Liver (tissue), 9 donors: Measurements from ENCODE around the gene RASSF10. TPM values are rescaled to one million over a fixed set of nuclear protein-coding genes. Genes with fewer than 3 reads are reported as not detected.

ENCODE experiments used
- DNase-seq: peaks from one replicate; pipeline ENCODE4 v3.0.0-alpha.2; 2017; ENCODE audit warnings: low spot score
- H3K27ac ChIP-seq, 2 donors: one replicate each; pipeline ENCODE4 v1.7.0; 2013; ENCODE audit warnings: inconsistent platforms in 2 of 2, low read length in 2 of 2, control low read depth in 1 of 2, low read depth in 1 of 2, mild to moderate bottlenecking in 1 of 2
- H3K27me3 ChIP-seq, 4 donors: one replicate each; pipeline versions ENCODE4 v1.6.1 to v1.7.0; 2013; ENCODE audit warnings: low read length in 3 of 4, inconsistent platforms in 1 of 4, mild to moderate bottlenecking in 1 of 4, moderate library complexity in 1 of 4; ENCODE audit not compliant: control insufficient read depth in 4 of 4, insufficient read depth in 4 of 4
- H3K36me3 ChIP-seq, 4 donors: one replicate each; pipeline versions ENCODE4 v1.6.1 to v1.7.0; 2013; ENCODE audit warnings: low read length in 3 of 4, mild to moderate bottlenecking in 3 of 4, low read depth in 1 of 4, moderate library complexity in 1 of 4; ENCODE audit not compliant: control insufficient read depth in 4 of 4, insufficient read depth in 3 of 4
- H3K4me1 ChIP-seq, 4 donors: one replicate each; pipeline versions ENCODE4 v1.6.1 to v1.7.0; 2013; ENCODE audit warnings: low read length in 3 of 4, mild to moderate bottlenecking in 3 of 4, moderate library complexity in 1 of 4; ENCODE audit not compliant: control insufficient read depth in 4 of 4, insufficient read depth in 4 of 4
- H3K4me3 ChIP-seq, 3 donors: one replicate each; pipeline versions ENCODE4 v1.6.1 to v1.7.0; 2013; ENCODE audit warnings: low read length in 3 of 3, control low read depth in 1 of 3, low read depth in 1 of 3, mild to moderate bottlenecking in 1 of 3
- H3K9ac ChIP-seq, 2 donors: one replicate each; pipeline ENCODE4 v1.7.0; 2013; ENCODE audit warnings: low read length in 2 of 2, mild to moderate bottlenecking in 2 of 2, moderate library complexity in 2 of 2, control low read depth in 1 of 2, low read depth in 1 of 2
- H3K9me3 ChIP-seq, 4 donors: one replicate each; pipeline versions ENCODE4 v1.6.1 to v1.7.0; 2013; ENCODE audit warnings: low read length in 3 of 4; ENCODE audit not compliant: control insufficient read depth in 4 of 4
- EGR1 ChIP-seq, 2 donors: IDR thresholded peaks; 2 replicates each; pipeline ENCODE4 v1.6.1; 2016 to 2018; ENCODE audit warnings: antibody characterized with exemption in 2 of 2, low read depth in 2 of 2
- FOXA1 ChIP-seq: IDR thresholded peaks from 2 replicates; pipeline ENCODE4 v1.6.1; 2016; ENCODE audit warnings: antibody characterized with exemption
- FOXA2 ChIP-seq: IDR thresholded peaks from 2 replicates; pipeline ENCODE4 v1.6.1; 2016; ENCODE audit warnings: antibody characterized with exemption
- GABPA ChIP-seq, 2 donors: IDR thresholded peaks in 1 of 2; conservative IDR thresholded peaks in 1 of 2; 2 replicates each; pipeline ENCODE4 v1.6.1; 2016; ENCODE audit warnings: antibody characterized with exemption in 2 of 2, mild to moderate bottlenecking in 1 of 2, moderate library complexity in 1 of 2
- HNF4A ChIP-seq, 2 donors: conservative IDR thresholded peaks; 2 replicates each; pipeline ENCODE4 v1.6.1; 2016; ENCODE audit warnings: antibody characterized with exemption in 2 of 2, mild to moderate bottlenecking in 2 of 2
- HNF4G ChIP-seq: IDR thresholded peaks from 2 replicates; pipeline ENCODE4 v1.6.1; 2016; ENCODE audit warnings: antibody characterized with exemption
- JUND ChIP-seq, 2 donors: IDR thresholded peaks; 2 replicates each; pipeline ENCODE4 v1.6.1; 2016; ENCODE audit warnings: antibody characterized with exemption in 2 of 2
- NR2F2 ChIP-seq: IDR thresholded peaks from 2 replicates; pipeline ENCODE4 v1.6.1; 2016; ENCODE audit warnings: antibody characterized with exemption
- RAD21 ChIP-seq, 2 donors: IDR thresholded peaks; 2 replicates each; pipeline ENCODE4 v1.6.1; 2016; ENCODE audit warnings: antibody characterized with exemption in 2 of 2, mild to moderate bottlenecking in 2 of 2
- RXRA ChIP-seq, 2 donors: IDR thresholded peaks; 2 replicates each; pipeline ENCODE4 v1.6.1; 2017 to 2018; ENCODE audit warnings: antibody characterized with exemption in 2 of 2, mild to moderate bottlenecking in 1 of 2
- SP1 ChIP-seq: IDR thresholded peaks from 2 replicates; pipeline ENCODE4 v1.6.1; 2018; ENCODE audit warnings: antibody characterized with exemption, mild to moderate bottlenecking
- TAF1 ChIP-seq: conservative IDR thresholded peaks from 2 replicates; pipeline ENCODE4 v1.6.1; 2016; ENCODE audit warnings: antibody characterized with exemption, mild to moderate bottlenecking
- YY1 ChIP-seq: IDR thresholded peaks from 2 replicates; pipeline ENCODE4 v1.6.1; 2016; ENCODE audit warnings: antibody characterized with exemption, mild to moderate bottlenecking
- WGBS: extraction: QIAGEN DNeasy Blood & Tissue Kit; methylation state at CpG from one replicate; pipeline ENCODE4 v1.1.7; 2013; 5-methylcytosine and 5-hydroxymethylcytosine counted together
- polyA plus RNA-seq, 2 donors: library from polyadenylated mRNA; stranded (reverse) in 1 of 2; unstranded in 1 of 2; fragments of 200-250 nt in 1 of 2; fragments of >200 nt in 1 of 2; fragmentation: Nextera tagmentation in 1 of 2; extraction: Ambion mirVana in 1 of 2; gene quantifications; one replicate each; pipeline versions ENCODE4 v1.2.1 to v1.2.3, GENCODE V29; 2013 to 2015
- total RNA-seq, 2 donors: library from RNA; depleted of rRNA; stranded (reverse); fragments of >200 nt; gene quantifications; one replicate each; pipeline ENCODE4 v1.2.3, GENCODE V29; 2014
- TF ChIP-seq, protein P1 (sequence below): IDR thresholded peaks from 2 replicates; pipeline ENCODE4 v1.6.1; 2016; ENCODE audit warnings: antibody characterized with exemption
- TF ChIP-seq, protein P2 (sequence below): fragments of 150-350 bp; IDR thresholded peaks from 2 replicates; pipeline ENCODE4 v1.5.1; 2017; ENCODE audit warnings: improper control_type of control experiment, low read depth, low read length; ENCODE audit not compliant: missing input control
- TF ChIP-seq, protein P3 (sequence below): IDR thresholded peaks from 2 replicates; pipeline ENCODE4 v1.6.1; 2016; ENCODE audit warnings: antibody characterized with exemption
- TF ChIP-seq, protein P4 (sequence below): IDR thresholded peaks from 2 replicates; pipeline ENCODE4 v1.6.1; 2016; ENCODE audit warnings: antibody characterized with exemption, mild to moderate bottlenecking
- TF ChIP-seq, protein P5 (sequence below): IDR thresholded peaks from 2 replicates; pipeline ENCODE4 v1.6.1; 2016; ENCODE audit warnings: antibody characterized with exemption
- donor health status: healthy.
- donor health status: healthy.
- donor health status: healthy.
- donor health status: healthy.
- donor health status: healthy.

Gene RASSF10
- total and polyA plus RNA-seq, 4 donors: 0.03 to 1.9 (median 0.08) TPM; not detected in 1

DNA sequence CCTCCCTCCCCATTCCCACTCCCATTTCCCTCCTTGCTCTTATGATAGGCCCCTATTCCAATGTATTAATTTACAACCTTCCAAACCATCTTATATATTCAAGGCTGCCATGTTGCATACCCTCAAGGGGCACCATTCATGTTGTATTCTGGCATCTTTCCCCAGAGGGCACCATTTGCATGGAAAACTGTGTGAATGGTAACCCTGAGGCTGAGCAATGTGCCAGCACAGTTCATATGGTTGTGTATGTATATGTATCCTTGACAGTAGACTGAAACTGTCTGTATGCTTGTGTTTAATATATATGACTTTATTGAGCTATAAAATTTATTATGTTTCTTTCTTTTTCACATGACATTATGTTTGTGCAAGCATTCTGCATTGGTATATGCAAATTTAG, 7.3 kb downstream of the RASSF10 start:
- H3K9ac ChIP-seq: no peak overlapping the region
- H3K27me3 ChIP-seq: peaks cover 0 to 8% (median 1%) of the 10 kb centered on the region in 4 donors
- H3K4me3 ChIP-seq: no peak overlapping the region
- no peak for TF ChIP-seq HNF4G
- TF ChIP-seq FOXA1: no peak
- TF ChIP-seq, protein P1, sequence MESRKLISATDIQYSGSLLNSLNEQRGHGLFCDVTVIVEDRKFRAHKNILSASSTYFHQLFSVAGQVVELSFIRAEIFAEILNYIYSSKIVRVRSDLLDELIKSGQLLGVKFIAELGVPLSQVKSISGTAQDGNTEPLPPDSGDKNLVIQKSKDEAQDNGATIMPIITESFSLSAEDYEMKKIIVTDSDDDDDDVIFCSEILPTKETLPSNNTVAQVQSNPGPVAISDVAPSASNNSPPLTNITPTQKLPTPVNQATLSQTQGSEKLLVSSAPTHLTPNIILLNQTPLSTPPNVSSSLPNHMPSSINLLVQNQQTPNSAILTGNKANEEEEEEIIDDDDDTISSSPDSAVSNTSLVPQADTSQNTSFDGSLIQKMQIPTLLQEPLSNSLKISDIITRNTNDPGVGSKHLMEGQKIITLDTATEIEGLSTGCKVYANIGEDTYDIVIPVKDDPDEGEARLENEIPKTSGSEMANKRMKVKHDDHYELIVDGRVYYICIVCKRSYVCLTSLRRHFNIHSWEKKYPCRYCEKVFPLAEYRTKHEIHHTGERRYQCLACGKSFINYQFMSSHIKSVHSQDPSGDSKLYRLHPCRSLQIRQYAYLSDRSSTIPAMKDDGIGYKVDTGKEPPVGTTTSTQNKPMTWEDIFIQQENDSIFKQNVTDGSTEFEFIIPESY: no peak
- TF ChIP-seq, protein P2, sequence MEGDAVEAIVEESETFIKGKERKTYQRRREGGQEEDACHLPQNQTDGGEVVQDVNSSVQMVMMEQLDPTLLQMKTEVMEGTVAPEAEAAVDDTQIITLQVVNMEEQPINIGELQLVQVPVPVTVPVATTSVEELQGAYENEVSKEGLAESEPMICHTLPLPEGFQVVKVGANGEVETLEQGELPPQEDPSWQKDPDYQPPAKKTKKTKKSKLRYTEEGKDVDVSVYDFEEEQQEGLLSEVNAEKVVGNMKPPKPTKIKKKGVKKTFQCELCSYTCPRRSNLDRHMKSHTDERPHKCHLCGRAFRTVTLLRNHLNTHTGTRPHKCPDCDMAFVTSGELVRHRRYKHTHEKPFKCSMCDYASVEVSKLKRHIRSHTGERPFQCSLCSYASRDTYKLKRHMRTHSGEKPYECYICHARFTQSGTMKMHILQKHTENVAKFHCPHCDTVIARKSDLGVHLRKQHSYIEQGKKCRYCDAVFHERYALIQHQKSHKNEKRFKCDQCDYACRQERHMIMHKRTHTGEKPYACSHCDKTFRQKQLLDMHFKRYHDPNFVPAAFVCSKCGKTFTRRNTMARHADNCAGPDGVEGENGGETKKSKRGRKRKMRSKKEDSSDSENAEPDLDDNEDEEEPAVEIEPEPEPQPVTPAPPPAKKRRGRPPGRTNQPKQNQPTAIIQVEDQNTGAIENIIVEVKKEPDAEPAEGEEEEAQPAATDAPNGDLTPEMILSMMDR: no peak
- TF ChIP-seq RAD21 (IDR thresholded peaks at IDR 0.05): no peak
- TF ChIP-seq, protein P3, sequence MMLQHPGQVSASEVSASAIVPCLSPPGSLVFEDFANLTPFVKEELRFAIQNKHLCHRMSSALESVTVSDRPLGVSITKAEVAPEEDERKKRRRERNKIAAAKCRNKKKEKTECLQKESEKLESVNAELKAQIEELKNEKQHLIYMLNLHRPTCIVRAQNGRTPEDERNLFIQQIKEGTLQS: no peak
- H3K36me3 ChIP-seq: no peaks in the 10 kb centered on the region
- H3K4me1 ChIP-seq: peaks cover 6 to 16% (median 14%) of the 10 kb centered on the region in 4 donors
- no peak overlapping the region for H3K27ac ChIP-seq
- H3K9me3 ChIP-seq: no peaks in the 10 kb centered on the region
- DNase-seq: no peak

DNA sequence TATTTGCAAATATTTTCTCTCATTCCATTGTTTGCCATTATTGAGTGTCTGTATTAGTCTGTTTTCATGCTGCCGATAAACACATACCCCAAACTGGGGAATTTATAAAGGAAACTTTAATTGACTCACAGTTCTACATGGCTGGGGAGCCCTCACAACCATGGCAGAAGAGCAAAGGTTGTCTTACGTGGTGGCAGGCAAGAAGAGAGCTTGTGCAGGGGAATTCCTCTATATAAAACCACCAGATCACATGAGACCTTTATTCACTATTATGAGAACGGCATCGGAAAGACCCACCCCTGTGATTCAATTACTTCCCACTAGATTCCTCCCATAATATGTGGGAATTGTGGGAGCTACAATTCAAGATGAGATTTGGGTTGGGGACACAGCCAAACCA, 10.2 kb downstream of the RASSF10 start:
- TF ChIP-seq FOXA1: no peak
- TF ChIP-seq RAD21 (IDR thresholded peaks at IDR 0.05): no peak
- TF ChIP-seq, protein P2: no peak
- TF ChIP-seq, protein P3: no peak
- TF ChIP-seq TAF1: no peak
- no peak for TF ChIP-seq NR2F2
- no peak for TF ChIP-seq YY1
- no peak for TF ChIP-seq RXRA (IDR thresholded peaks at IDR 0.05)
- no peak for TF ChIP-seq FOXA2
- TF ChIP-seq GABPA (IDR thresholded peaks at IDR 0.05 in 1 of 2, conservative IDR thresholded peaks at IDR 0.05 in 1 of 2): no peak
- TF ChIP-seq EGR1 (IDR thresholded peaks at IDR 0.05; ENCODE audit: low read depth in 2 of 2): no peak
- TF ChIP-seq, protein P4, sequence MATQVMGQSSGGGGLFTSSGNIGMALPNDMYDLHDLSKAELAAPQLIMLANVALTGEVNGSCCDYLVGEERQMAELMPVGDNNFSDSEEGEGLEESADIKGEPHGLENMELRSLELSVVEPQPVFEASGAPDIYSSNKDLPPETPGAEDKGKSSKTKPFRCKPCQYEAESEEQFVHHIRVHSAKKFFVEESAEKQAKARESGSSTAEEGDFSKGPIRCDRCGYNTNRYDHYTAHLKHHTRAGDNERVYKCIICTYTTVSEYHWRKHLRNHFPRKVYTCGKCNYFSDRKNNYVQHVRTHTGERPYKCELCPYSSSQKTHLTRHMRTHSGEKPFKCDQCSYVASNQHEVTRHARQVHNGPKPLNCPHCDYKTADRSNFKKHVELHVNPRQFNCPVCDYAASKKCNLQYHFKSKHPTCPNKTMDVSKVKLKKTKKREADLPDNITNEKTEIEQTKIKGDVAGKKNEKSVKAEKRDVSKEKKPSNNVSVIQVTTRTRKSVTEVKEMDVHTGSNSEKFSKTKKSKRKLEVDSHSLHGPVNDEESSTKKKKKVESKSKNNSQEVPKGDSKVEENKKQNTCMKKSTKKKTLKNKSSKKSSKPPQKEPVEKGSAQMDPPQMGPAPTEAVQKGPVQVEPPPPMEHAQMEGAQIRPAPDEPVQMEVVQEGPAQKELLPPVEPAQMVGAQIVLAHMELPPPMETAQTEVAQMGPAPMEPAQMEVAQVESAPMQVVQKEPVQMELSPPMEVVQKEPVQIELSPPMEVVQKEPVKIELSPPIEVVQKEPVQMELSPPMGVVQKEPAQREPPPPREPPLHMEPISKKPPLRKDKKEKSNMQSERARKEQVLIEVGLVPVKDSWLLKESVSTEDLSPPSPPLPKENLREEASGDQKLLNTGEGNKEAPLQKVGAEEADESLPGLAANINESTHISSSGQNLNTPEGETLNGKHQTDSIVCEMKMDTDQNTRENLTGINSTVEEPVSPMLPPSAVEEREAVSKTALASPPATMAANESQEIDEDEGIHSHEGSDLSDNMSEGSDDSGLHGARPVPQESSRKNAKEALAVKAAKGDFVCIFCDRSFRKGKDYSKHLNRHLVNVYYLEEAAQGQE: no peak
- TF ChIP-seq, protein P1: no peak
- TF ChIP-seq, protein P5, sequence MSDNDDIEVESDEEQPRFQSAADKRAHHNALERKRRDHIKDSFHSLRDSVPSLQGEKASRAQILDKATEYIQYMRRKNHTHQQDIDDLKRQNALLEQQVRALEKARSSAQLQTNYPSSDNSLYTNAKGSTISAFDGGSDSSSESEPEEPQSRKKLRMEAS: no peak
- no peak for TF ChIP-seq HNF4A (conservative IDR thresholded peaks at IDR 0.05)
- TF ChIP-seq SP1: no peak
- TF ChIP-seq JUND (IDR thresholded peaks at IDR 0.05): no peak
- TF ChIP-seq HNF4G: no peak
- no peak for DNase-seq
- peaks cover 0 to 8% (median 3%) of the 10 kb centered on the region in 4 donors for H3K4me1 ChIP-seq
- H3K36me3 ChIP-seq: no peaks in the 10 kb centered on the region
- WGBS: 81% methylated on average over 4 of the region's 4 CpGs
- H3K27ac ChIP-seq: no peak overlapping the region
- no peaks in the 10 kb centered on the region for H3K9me3 ChIP-seq
- peaks cover 0 to 2% (median 0%) of the 10 kb centered on the region in 4 donors for H3K27me3 ChIP-seq
- H3K9ac ChIP-seq: no peak overlapping the region
- no peak overlapping the region for H3K4me3 ChIP-seq
